Testis (tissue), 2 donors: Measurements from ENCODE around the gene ZNF827.

Source experiments
- POLR2A ChIP-seq: fragments of 450-650 bp; IDR thresholded peaks from one replicate; pipeline ENCODE4 v1.6.1; 2017; ENCODE audit warnings: antibody characterized with exemption, mild to moderate bottlenecking, moderate library complexity
- TF ChIP-seq, protein P1 (sequence below), 3 experiments: fragments of 450-650 bp in 2 of 3; fragments of 200-600 bp in 1 of 3; sonication (generic) in 1 of 3; IDR thresholded peaks; one replicate each; pipeline ENCODE4 v1.5.1; 2016 to 2019; ENCODE audit warnings: antibody characterized with exemption in 3 of 3, mild to moderate bottlenecking in 2 of 3, moderate library complexity in 1 of 3

DNA sequence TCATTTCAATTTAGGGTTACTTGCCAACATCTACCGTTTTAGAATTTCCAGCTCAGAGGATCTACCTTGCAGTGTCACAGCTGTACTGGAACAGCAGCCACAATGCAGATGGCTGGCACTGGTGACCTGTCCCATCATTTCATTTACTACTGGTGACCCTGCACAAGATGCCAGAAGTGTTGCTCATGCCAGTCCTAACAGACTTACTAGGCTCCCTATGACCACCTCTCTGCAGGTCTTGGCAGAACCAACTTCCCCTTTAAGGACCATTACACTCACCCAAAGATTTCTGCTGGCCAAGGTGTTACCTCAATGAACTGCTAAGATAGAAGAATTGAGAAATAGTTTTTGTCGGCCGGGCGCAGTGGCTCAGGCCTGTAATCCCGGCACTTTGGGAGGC is 151.8 kb downstream of the ZNF827 start:
- no peak for TF ChIP-seq POLR2A
- TF ChIP-seq, protein P1, sequence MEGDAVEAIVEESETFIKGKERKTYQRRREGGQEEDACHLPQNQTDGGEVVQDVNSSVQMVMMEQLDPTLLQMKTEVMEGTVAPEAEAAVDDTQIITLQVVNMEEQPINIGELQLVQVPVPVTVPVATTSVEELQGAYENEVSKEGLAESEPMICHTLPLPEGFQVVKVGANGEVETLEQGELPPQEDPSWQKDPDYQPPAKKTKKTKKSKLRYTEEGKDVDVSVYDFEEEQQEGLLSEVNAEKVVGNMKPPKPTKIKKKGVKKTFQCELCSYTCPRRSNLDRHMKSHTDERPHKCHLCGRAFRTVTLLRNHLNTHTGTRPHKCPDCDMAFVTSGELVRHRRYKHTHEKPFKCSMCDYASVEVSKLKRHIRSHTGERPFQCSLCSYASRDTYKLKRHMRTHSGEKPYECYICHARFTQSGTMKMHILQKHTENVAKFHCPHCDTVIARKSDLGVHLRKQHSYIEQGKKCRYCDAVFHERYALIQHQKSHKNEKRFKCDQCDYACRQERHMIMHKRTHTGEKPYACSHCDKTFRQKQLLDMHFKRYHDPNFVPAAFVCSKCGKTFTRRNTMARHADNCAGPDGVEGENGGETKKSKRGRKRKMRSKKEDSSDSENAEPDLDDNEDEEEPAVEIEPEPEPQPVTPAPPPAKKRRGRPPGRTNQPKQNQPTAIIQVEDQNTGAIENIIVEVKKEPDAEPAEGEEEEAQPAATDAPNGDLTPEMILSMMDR (IDR thresholded peaks at IDR 0.05): no peak
